Natural killer cell treated with Interleukin-12 subunit alpha and Interleukin-12 subunit beta and Interleukin-15 and Interleukin-18, amount 100 ng/mL, for 72 hours (primary cell): ENCODE results near the gene KRT25. TPM values are rescaled to one million over a fixed set of nuclear protein-coding genes. Genes with fewer than 3 reads are reported as not detected.

Experiments used
- ATAC-seq, 2 donors: fragments of 150-1000 bp; cut with Tn5 transposase in 1 of 2; sonication (Bioruptor Pico), chemical (Tn5 transposase) in 1 of 2; 2 replicates each; pipeline ENCODE4 v1.10.0; 2021
- DNase-seq: peaks from one replicate; pipeline ENCODE4 v3.0.0; 2022; ENCODE audit warnings: low spot score
- H3K27ac Mint-ChIP-seq, 2 donors: 1 replicate in 1 of 2; 2 replicates in 1 of 2; pipeline ENCODE4 v1.8.0; 2022; ENCODE audit warnings: mixed read lengths in 2 of 2, mild to moderate bottlenecking in 1 of 2, moderate library complexity in 1 of 2
- H3K27me3 Mint-ChIP-seq, 2 donors: 1 replicate in 1 of 2; 2 replicates in 1 of 2; pipeline ENCODE4 v1.8.0; 2022; ENCODE audit warnings: mixed read lengths in 2 of 2
- H3K36me3 Mint-ChIP-seq: one replicate; pipeline ENCODE4 v1.8.0; 2022; ENCODE audit warnings: mixed read lengths
- H3K4me1 Mint-ChIP-seq, 2 donors: 1 replicate in 1 of 2; 2 replicates in 1 of 2; pipeline ENCODE4 v1.8.0; 2022; ENCODE audit warnings: low read depth in 2 of 2, mixed read lengths in 2 of 2, mild to moderate bottlenecking in 1 of 2
- H3K4me3 Mint-ChIP-seq: one replicate; pipeline ENCODE4 v1.8.0; 2022; ENCODE audit warnings: mixed read lengths
- H3K9me3 Mint-ChIP-seq: 2 replicates; pipeline ENCODE4 v1.8.0; 2022; ENCODE audit warnings: mixed read lengths
- total RNA-seq, 2 donors: library from RNA; stranded (reverse); gene quantifications; one replicate each; pipeline ENCODE4 v1.2.3, GENCODE V29; 2022

Gene KRT25
- total RNA-seq, 2 donors from 2014 or later = not detected

- Mint-ChIP-seq H3K4me1 (no peaks in the 10 kb centered on the region), H3K36me3 (no peaks in the 10 kb centered on the region), H3K4me3 (no peak overlapping the region), H3K9me3 (no peaks in the 10 kb centered on the region), H3K27me3 (peaks cover 42 to 44% of the 10 kb centered on the region in 2 donors), H3K27ac (no peak overlapping the region)
- DNase-seq (no peak), ATAC-seq (no peak)
Observed at GRCh38 chr17:40699853-40700252, 55.3 kb downstream of the KRT25 start.

GRCh38 chr17:40699371-40699770, 55.8 kb downstream of the KRT25 start:
- DNase-seq = no peak
- Mint-ChIP-seq H3K4me3 (no peak overlapping the region), H3K36me3 (no peaks in the 10 kb centered on the region), H3K27me3 (peaks cover 42% of the 10 kb centered on the region in 2 donors), H3K9me3 (no peaks in the 10 kb centered on the region), H3K4me1 (no peaks in the 10 kb centered on the region), H3K27ac (no peak overlapping the region)
- ATAC-seq = no peak

Other genes starting within 250 kb of the KRT25 start
- 10 to 100 TPM; 65.7 to 71.1 TPM for gene CCR7, start 189.9 kb downstream of the KRT25 start, total RNA-seq
- 10 to 100 TPM; 76.2 to 94.6 TPM for gene SMARCE1, start 107.5 kb downstream of the KRT25 start, total RNA-seq
- not detected for gene KRT222, start 90.2 kb downstream of the KRT25 start, total RNA-seq
- gene KRT24, start 51.6 kb downstream of the KRT25 start, total RNA-seq = not detected
- not detected for gene KRT26, start 16.9 kb upstream of the KRT25 start, total RNA-seq
- not detected for gene KRT27, start 27.2 kb upstream of the KRT25 start, total RNA-seq
- not detected for gene KRT28, start 44.6 kb upstream of the KRT25 start, total RNA-seq
- 10 to 100 TPM; 26.8 to 42.3 TPM for gene KRT10, start 67.3 kb upstream of the KRT25 start, total RNA-seq
- gene KRT12, start 111.9 kb upstream of the KRT25 start, total RNA-seq = not detected
- gene KRT20, start 129.9 kb upstream of the KRT25 start, total RNA-seq = not detected
- not detected for gene KRT23, start 182.3 kb upstream of the KRT25 start, total RNA-seq
- gene KRT39, start 211.6 kb upstream of the KRT25 start, total RNA-seq = not detected
- not detected for gene KRT40, start 229.0 kb upstream of the KRT25 start, total RNA-seq
- gene KRTAP3-3, start 238.8 kb upstream of the KRT25 start, total RNA-seq = not detected
- gene KRTAP3-2, start 244.6 kb upstream of the KRT25 start, total RNA-seq = not detected